Dermis blood vessel endothelial cell (primary cell): ENCODE data around the gene COL8A2. TPM values are rescaled to one million over a fixed set of nuclear protein-coding genes. Genes with fewer than 3 reads are reported as not detected.

Experiments
- DNase-seq: peaks from one replicate; pipeline ENCODE4 v3.0.0; 2010
- total RNA-seq: library from RNA; depleted of rRNA; stranded (reverse); fragments of >200 nt; gene quantifications from 2 replicates; pipeline ENCODE4 v1.2.3, GENCODE V29; 2014

COL8A2 gene
- total RNA-seq, 1 donor from 2014 or later = 3.2 TPM

- DNase-seq = no peak
These were observed 15.9 kb downstream of the COL8A2 start for GRCh38 chr1:36109041-36109679.

GRCh38 chr1:36108314-36108713, 16.7 kb downstream of the COL8A2 start:
- DNase-seq = no peak

GRCh38 chr1:36107394-36107793, 17.6 kb downstream of the COL8A2 start:
- no peak for DNase-seq

- no peak for DNase-seq
These were observed 18.8 kb downstream of the COL8A2 start for GRCh38 chr1:36106269-36106668.

GRCh38 chr1:36101546-36101945, 23.5 kb downstream of the COL8A2 start:
- DNase-seq = no peak

GRCh38 chr1:36100376-36100775, 24.6 kb downstream of the COL8A2 start:
- no peak for DNase-seq

GRCh38 chr1:36099681-36100341, 25.2 kb downstream of the COL8A2 start:
- peak; percentile 86 for DNase-seq

GRCh38 chr1:36098650-36099365, 26.2 kb downstream of the COL8A2 start:
- no peak for DNase-seq

- DNase-seq = no peak
These were observed 27.1 kb downstream of the COL8A2 start for GRCh38 chr1:36097693-36098585.

GRCh38 chr1:36096500-36097432, 28.3 kb downstream of the COL8A2 start:
- DNase-seq = peak; percentile 39

- peak; percentile 37 for DNase-seq
These were observed 29.1 kb downstream of the COL8A2 start for GRCh38 chr1:36095760-36096405.

- no peak for DNase-seq
These were observed 30.4 kb downstream of the COL8A2 start for GRCh38 chr1:36094621-36095061.

- DNase-seq = no peak
These were observed 31.1 kb downstream of the COL8A2 start for GRCh38 chr1:36093929-36094328.

- DNase-seq = no peak
These were observed 31.8 kb downstream of the COL8A2 start for GRCh38 chr1:36093226-36093625.

- no peak for DNase-seq
These were observed 32.2 kb downstream of the COL8A2 start for GRCh38 chr1:36092798-36093185.

- no peak for DNase-seq
These were observed 32.7 kb downstream of the COL8A2 start for GRCh38 chr1:36092166-36092797.

GRCh38 chr1:36091698-36092097, 33.3 kb downstream of the COL8A2 start:
- DNase-seq = no peak

GRCh38 chr1:36091141-36091540, 33.9 kb downstream of the COL8A2 start:
- no peak for DNase-seq

- peak; percentile 69 for DNase-seq
These were observed 35.5 kb downstream of the COL8A2 start for GRCh38 chr1:36089393-36090121.
